OCI-LY7 (cell line): Measurements from ENCODE around the gene ARHGEF16.

Source experiments
- CTCF ChIP-seq: fragments of 200-600 bp; sonication (generic); conservative IDR thresholded peaks from 2 replicates; pipeline ENCODE4 v1.5.1; 2014; ENCODE audit warnings: mild to moderate bottlenecking, antibody characterized with exemption, low read length, moderate library complexity, mixed read lengths
- EZH2phosphoT487 ChIP-seq: fragments of 200-600 bp; sonication (generic); IDR thresholded peaks from 2 replicates; pipeline ENCODE4 v1.6.1; 2018; ENCODE audit warnings: low read depth, borderline replicate concordance, mild to moderate bottlenecking, mixed run types, antibody characterized with exemption, low read length, moderate library complexity, mixed read lengths

GRCh38 chr1:3431686-3432085, 22.8 kb upstream of the ARHGEF16 start:
- 0 out of 2 replicates have a peak, but pooled peaks have one; percentile 11 for TF ChIP-seq CTCF
- no peak for TF ChIP-seq EZH2phosphoT487
